ENCODE results near the gene ATG16L1. TPM values are rescaled to one million over a fixed set of nuclear protein-coding genes. Genes with fewer than 3 reads are reported as not detected.

Gene ATG16L1
- total RNA-seq, 2 experiments from 2014 or later = 27.0 to 30.5 TPM

- Mint-ChIP-seq H3K4me1 (ENCODE audit: low read depth) (peaks cover 3% of the 10 kb centered on the region), H3K36me3 (peaks cover 57% of the 10 kb centered on the region), H3K9me3 (no peaks in the 10 kb centered on the region), H3K27me3 (no peaks in the 10 kb centered on the region), H3K4me3 (no peak overlapping the region), H3K27ac (no peak overlapping the region)
- intact Hi-C loops (cut with micrococcal nuclease) = no loop called here
- CTCF ChIA-PET = interaction anchor here (1.5 kb wide), 1 partner anchor 428 kb away, joined by 3 read pairs; no protein-coding TSS in a partner anchor
- POLR2A ChIA-PET = no interaction called here
- DNase-seq = no peak
Measured at GRCh38 chr2:233280114-233280693, 28.7 kb downstream of the ATG16L1 start.

DNA sequence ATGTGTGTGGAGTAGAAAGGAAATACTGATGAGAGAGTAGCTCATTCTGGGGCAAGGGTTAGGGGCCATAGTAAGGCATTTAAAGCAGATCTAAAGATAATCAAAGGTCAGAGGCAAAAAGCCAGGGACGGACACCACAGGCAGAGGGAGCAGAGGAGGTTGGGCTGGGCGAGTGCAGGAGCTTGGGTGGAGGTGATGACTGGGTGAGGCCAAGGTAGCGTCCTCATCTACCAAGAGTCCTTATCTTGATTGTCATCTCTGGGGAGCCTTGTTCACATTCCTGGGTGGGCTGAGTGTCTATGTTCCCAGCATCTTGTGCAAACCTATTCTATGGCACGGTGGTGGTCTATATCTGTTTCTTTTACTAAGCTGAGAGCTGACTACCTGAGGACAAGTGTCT, 30.1 kb downstream of the ATG16L1 start:
- H3K4me3 Mint-ChIP-seq = no peak overlapping the region
- intact Hi-C loops (cut with micrococcal nuclease) = no loop called here
- peaks cover 53% of the 10 kb centered on the region for H3K36me3 Mint-ChIP-seq
- no peak overlapping the region for H3K27ac Mint-ChIP-seq
- DNase-seq = no peak
- CTCF ChIA-PET = interaction anchor here (0.9 kb wide), 1 partner anchor 12 kb away, joined by 3 read pairs; no protein-coding TSS in a partner anchor
- POLR2A ChIA-PET = no interaction called here
- H3K4me1 Mint-ChIP-seq (ENCODE audit: low read depth) = peaks cover 3% of the 10 kb centered on the region
- H3K9me3 Mint-ChIP-seq = no peaks in the 10 kb centered on the region
- H3K27me3 Mint-ChIP-seq = no peaks in the 10 kb centered on the region

DNA sequence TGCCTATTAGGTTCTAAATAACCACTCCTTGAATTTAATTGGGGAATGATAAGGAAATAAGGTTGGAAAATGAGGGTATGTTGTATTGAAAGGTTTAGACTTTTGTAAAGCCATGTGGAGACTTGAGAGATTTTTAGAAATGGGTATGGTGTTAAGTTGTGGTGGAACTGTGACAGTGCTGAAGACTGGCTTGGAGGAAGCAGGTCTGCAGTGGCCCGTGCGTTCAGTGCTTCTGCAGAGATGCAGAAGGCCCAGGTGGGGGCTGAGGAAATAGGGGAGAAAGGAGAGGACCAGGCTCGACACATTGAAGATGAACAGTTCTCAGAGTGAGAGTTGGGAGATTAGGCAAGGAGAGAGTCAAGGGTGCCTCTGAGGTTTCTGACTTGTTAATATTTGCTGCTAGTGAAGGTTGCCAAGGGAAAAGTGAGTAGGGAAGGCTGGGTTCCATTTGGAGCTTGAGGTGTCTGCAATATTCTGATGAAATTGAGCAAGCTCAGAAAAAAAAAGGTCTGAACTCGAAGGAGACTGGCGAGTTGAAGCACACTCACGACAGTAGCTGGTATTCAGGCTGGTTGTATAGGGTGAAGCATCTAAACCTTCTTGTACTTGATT, 30.6 kb downstream of the ATG16L1 start:
- peaks cover 3% of the 10 kb centered on the region for H3K4me1 Mint-ChIP-seq (ENCODE audit: low read depth)
- no peak overlapping the region for H3K4me3 Mint-ChIP-seq
- intact Hi-C loops (cut with micrococcal nuclease) = no loop called here
- H3K36me3 Mint-ChIP-seq = peaks cover 58% of the 10 kb centered on the region
- ChIA-PET POLR2A (no interaction called here), CTCF (interaction anchor here (0.6 to 0.9 kb wide), 3 partner anchors 12 to 265 kb away, joined by 3 to 4 read pairs (median 3); no protein-coding TSS in a partner anchor)
- no peaks in the 10 kb centered on the region for H3K27me3 Mint-ChIP-seq
- DNase-seq = no peak
- no peak overlapping the region for H3K27ac Mint-ChIP-seq
- H3K9me3 Mint-ChIP-seq = no peaks in the 10 kb centered on the region

GRCh38 chr2:233285921-233286320, 34.4 kb downstream of the ATG16L1 start:
- DNase-seq = no peak
- no peak overlapping the region for H3K27ac Mint-ChIP-seq
- no peaks in the 10 kb centered on the region for H3K9me3 Mint-ChIP-seq
- H3K4me1 Mint-ChIP-seq (ENCODE audit: low read depth) = peaks cover 2% of the 10 kb centered on the region
- H3K4me3 Mint-ChIP-seq = no peak overlapping the region
- ChIA-PET CTCF (no interaction called here), POLR2A (no interaction called here)
- H3K27me3 Mint-ChIP-seq = no peaks in the 10 kb centered on the region
- peaks cover 52% of the 10 kb centered on the region for H3K36me3 Mint-ChIP-seq
- intact Hi-C loops (cut with micrococcal nuclease) = no loop called here

- no peak overlapping the region for H3K4me3 Mint-ChIP-seq
- POLR2A ChIA-PET = interaction anchor here (0.9 kb wide), 1 partner anchor 32 kb away, joined by 3 read pairs; no protein-coding TSS in a partner anchor
- no peak overlapping the region for H3K27ac Mint-ChIP-seq
Measured at GRCh38 chr2:233287871-233288270, 36.4 kb downstream of the ATG16L1 start.

DNA sequence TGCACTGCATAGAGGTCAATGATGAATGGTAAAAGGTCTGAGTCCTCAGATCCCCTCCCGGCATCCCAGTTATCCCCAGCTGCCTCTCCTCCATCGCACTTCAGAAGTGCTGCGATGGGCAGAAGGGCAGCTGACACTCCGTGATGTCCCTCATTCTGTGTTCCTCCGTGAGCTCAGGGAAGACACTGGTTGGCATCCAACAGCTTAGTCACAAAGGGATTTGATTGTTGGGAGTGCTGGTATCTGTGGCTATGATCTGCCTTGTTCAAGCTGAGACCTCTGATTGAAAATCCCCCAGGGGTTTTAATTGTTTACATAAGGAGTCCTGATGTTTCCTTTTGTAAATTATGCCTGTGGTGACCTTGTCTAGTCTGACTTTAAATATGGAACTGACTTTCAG, 37.2 kb downstream of the ATG16L1 start:
- Mint-ChIP-seq H3K27ac (no peak overlapping the region), H3K9me3 (no peaks in the 10 kb centered on the region), H3K4me1 (ENCODE audit: low read depth) (no peaks in the 10 kb centered on the region), H3K36me3 (peaks cover 53% of the 10 kb centered on the region), H3K27me3 (no peaks in the 10 kb centered on the region), H3K4me3 (no peak overlapping the region)
- ChIA-PET CTCF (no interaction called here), POLR2A (interaction anchor here (0.9 kb wide), 1 partner anchor 32 kb away, joined by 3 read pairs; no protein-coding TSS in a partner anchor)
- intact Hi-C loops (cut with micrococcal nuclease) = no loop called here
- DNase-seq = no peak

More at GRCh38 chr2:233287871-233288270, 36.4 kb downstream of the ATG16L1 start:
- Mint-ChIP-seq H3K9me3 (no peaks in the 10 kb centered on the region), H3K36me3 (peaks cover 51% of the 10 kb centered on the region), H3K27me3 (no peaks in the 10 kb centered on the region), H3K4me1 (ENCODE audit: low read depth) (no peaks in the 10 kb centered on the region)
- DNase-seq = no peak
- intact Hi-C loops (cut with micrococcal nuclease) = no loop called here
- CTCF ChIA-PET = no interaction called here

- Mint-ChIP-seq H3K36me3 (peaks cover 60% of the 10 kb centered on the region), H3K27me3 (no peaks in the 10 kb centered on the region), H3K9me3 (no peaks in the 10 kb centered on the region), H3K4me1 (ENCODE audit: low read depth) (no peaks in the 10 kb centered on the region), H3K4me3 (no peak overlapping the region), H3K27ac (no peak overlapping the region)
- intact Hi-C loops (cut with micrococcal nuclease) = no loop called here
- ChIA-PET CTCF (no interaction called here), POLR2A (no interaction called here)
- no peak for DNase-seq
Measured at GRCh38 chr2:233289648-233290047, 38.2 kb downstream of the ATG16L1 start.

DNA sequence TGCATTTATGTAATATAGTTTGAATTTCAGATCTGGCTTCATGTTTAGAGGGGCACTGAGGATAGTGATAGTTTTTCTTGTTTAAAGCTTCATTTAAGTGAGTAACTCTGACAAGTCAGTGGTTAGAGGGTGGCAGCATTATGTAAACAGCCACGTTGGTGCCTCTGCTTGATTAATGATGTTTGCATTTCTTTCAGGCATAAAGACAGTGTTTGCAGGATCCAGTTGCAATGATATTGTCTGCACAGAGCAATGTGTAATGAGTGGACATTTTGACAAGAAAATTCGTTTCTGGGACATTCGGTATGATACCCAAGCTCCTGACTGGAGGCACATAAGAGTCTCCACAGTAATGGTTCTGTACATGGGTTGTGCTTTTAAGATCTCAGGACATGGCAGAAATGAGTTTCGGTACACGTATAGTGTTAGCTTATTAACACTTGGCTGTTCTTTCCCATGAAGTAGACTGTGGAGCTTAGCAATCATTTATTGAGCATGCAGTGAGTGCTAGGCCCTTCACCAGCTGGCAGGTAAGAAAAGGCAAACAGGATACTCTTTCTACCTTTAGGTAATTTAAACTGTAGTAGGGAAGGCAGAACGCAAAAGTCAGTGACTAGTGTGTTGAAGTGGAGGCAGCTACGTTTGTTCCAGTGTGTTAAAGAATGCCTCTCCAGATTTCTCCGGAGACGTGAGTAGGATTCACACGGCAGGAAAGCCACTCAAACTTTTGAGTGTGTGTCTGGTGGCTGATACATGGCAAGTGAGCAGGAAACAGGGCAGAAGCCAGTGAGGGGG, 38.8 kb downstream of the ATG16L1 start:
- H3K36me3 Mint-ChIP-seq = peaks cover 60% of the 10 kb centered on the region
- intact Hi-C loops (cut with micrococcal nuclease) = no loop called here

DNA sequence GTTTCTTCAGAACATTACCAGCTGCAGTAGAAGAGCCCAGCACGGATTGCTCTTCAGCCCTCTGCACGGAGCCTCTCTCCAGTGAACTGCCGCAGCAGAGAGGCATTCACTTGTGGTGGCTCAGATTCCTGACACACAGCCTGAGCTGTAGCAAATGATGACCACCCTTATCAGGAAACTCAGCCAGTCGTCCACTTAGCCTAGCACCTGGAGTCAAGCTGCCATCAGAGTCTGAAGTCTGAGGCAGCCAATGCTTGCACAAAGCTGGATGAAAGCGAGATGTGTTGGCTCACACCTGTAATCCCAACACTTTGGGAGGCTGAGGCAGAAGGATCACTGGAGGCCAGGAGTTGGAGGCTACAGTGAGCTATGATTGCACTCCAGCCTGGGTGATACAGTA, 44.4 kb downstream of the ATG16L1 start:
- H3K27ac Mint-ChIP-seq = no peak overlapping the region
- peaks cover 41% of the 10 kb centered on the region for H3K36me3 Mint-ChIP-seq
- H3K27me3 Mint-ChIP-seq = no peaks in the 10 kb centered on the region
- H3K4me1 Mint-ChIP-seq (ENCODE audit: low read depth) = no peaks in the 10 kb centered on the region
- POLR2A ChIA-PET = no interaction called here
- DNase-seq = no peak
- no peak overlapping the region for H3K4me3 Mint-ChIP-seq
- CTCF ChIA-PET = no interaction called here
- intact Hi-C loops (cut with micrococcal nuclease) = no loop called here
- no peaks in the 10 kb centered on the region for H3K9me3 Mint-ChIP-seq

More for the DNA sequence above, 38.8 kb downstream of the ATG16L1 start:
- Mint-ChIP-seq H3K27ac (no peak overlapping the region), H3K27me3 (no peaks in the 10 kb centered on the region), H3K4me1 (ENCODE audit: low read depth) (no peaks in the 10 kb centered on the region), H3K9me3 (no peaks in the 10 kb centered on the region), H3K4me3 (no peak overlapping the region)
- DNase-seq = no peak
- POLR2A ChIA-PET = no interaction called here
- CTCF ChIA-PET = no interaction called here

GRCh38 chr2:233297076-233297475, 45.6 kb downstream of the ATG16L1 start:
- Mint-ChIP-seq H3K4me3 (no peak overlapping the region), H3K27me3 (no peaks in the 10 kb centered on the region), H3K27ac (no peak overlapping the region), H3K36me3 (peaks cover 29% of the 10 kb centered on the region), H3K9me3 (no peaks in the 10 kb centered on the region), H3K4me1 (ENCODE audit: low read depth) (no peaks in the 10 kb centered on the region)
- intact Hi-C loops (cut with micrococcal nuclease) = no loop called here
- no peak for DNase-seq
- ChIA-PET POLR2A (no interaction called here), CTCF (no interaction called here)

GRCh38 chr2:233300401-233300800, 48.9 kb downstream of the ATG16L1 start:
- Mint-ChIP-seq H3K9me3 (no peaks in the 10 kb centered on the region), H3K27me3 (no peaks in the 10 kb centered on the region), H3K36me3 (peaks cover 4% of the 10 kb centered on the region), H3K4me3 (no peak overlapping the region), H3K4me1 (ENCODE audit: low read depth) (no peaks in the 10 kb centered on the region), H3K27ac (no peak overlapping the region)
- POLR2A ChIA-PET = no interaction called here
- DNase-seq = no peak
- CTCF ChIA-PET = no interaction called here
- intact Hi-C loops (cut with micrococcal nuclease) = no loop called here

GRCh38 chr2:233301248-233301647, 49.8 kb downstream of the ATG16L1 start:
- ChIA-PET CTCF (no interaction called here), POLR2A (no interaction called here)
- Mint-ChIP-seq H3K27me3 (no peaks in the 10 kb centered on the region), H3K27ac (no peak overlapping the region), H3K36me3 (no peaks in the 10 kb centered on the region), H3K4me3 (no peak overlapping the region), H3K9me3 (no peaks in the 10 kb centered on the region), H3K4me1 (ENCODE audit: low read depth) (no peaks in the 10 kb centered on the region)
- DNase-seq = no peak
- intact Hi-C loops (cut with micrococcal nuclease) = no loop called here

Data from activated CD4-positive, alpha-beta memory T cell treated with anti-CD3 and anti-CD28 coated beads for 36 hours (primary cell).